H1 (cell line): ENCODE measurements around the gene C1orf174. TPM values are rescaled to one million over a fixed set of nuclear protein-coding genes. Genes with fewer than 3 reads are reported as not detected.

ENCODE experiments used
- CTCF ChIA-PET: fragments of 300-600 bp; sonication (Branson Sonifier 250); formaldehyde crosslinking; loops from one replicate; lab custom pipeline; 2021; ENCODE audit not compliant: partially characterized antibody; lab: Charles Lee
- POLR2A ChIA-PET: fragments of 300-600 bp; sonication (Branson Sonifier 250); formaldehyde crosslinking; loops from one replicate; lab custom pipeline; 2021; ENCODE audit warnings: inconsistent platforms; ENCODE audit not compliant: partially characterized antibody; lab: Charles Lee
- DNase-seq, 2 experiments: peaks; one replicate each; pipeline versions ENCODE4 v3.0.0 to v3.0.0-alpha.2; 2010 to 2022; ENCODE audit warnings: low spot score in 2 of 2, low read depth in 1 of 2, mixed read lengths in 1 of 2
- FAIRE-seq: peaks from 2 replicates; lab custom pipeline; 2011; peaks lifted over from hg19 to GRCh38; lab: Jason Lieb, UNC
- H2AFZ ChIP-seq: 2 replicates; pipeline ENCODE4 v1.8.1; 2012; ENCODE audit warnings: low read length, inconsistent platforms
- H2AK5ac ChIP-seq: 2 replicates; pipeline ENCODE4 v1.6.1; 2013; ENCODE audit warnings: low read depth, low read length
- H2BK120ac ChIP-seq: replicated peaks from 2 replicates; pipeline ENCODE3; 2013; ENCODE audit warnings: low read depth, low read length, inconsistent platforms
- H2BK12ac ChIP-seq: 2 replicates; pipeline ENCODE4 v1.6.1; 2013; ENCODE audit warnings: low read depth, low read length
- H2BK15ac ChIP-seq: 2 replicates; pipeline ENCODE4 v1.6.1; 2013; ENCODE audit warnings: low read length
- H2BK20ac ChIP-seq: 2 replicates; pipeline ENCODE4 v1.6.1; 2013; ENCODE audit warnings: low read length
- H2BK5ac ChIP-seq: 2 replicates; pipeline ENCODE4 v1.6.1; 2013; ENCODE audit warnings: low read depth, low read length
- H3K14ac ChIP-seq: 2 replicates; pipeline ENCODE4 v1.6.1; 2013; ENCODE audit warnings: inconsistent platforms; ENCODE audit not compliant: insufficient read length
- H3K18ac ChIP-seq: 2 replicates; pipeline ENCODE4 v1.6.1; 2013; ENCODE audit warnings: low read length; ENCODE audit errors: extremely low read depth
- H3K23ac ChIP-seq: 2 replicates; pipeline ENCODE4 v1.6.1; 2013; ENCODE audit warnings: inconsistent platforms; ENCODE audit not compliant: insufficient read length
- H3K23me2 ChIP-seq: 2 replicates; pipeline ENCODE4 v1.6.1; 2013; ENCODE audit warnings: low read depth, low read length
- H3K27ac ChIP-seq: 2 replicates; pipeline ENCODE4 v1.6.1; 2011; ENCODE audit warnings: low read depth, low read length, inconsistent platforms
- H3K27me3 ChIP-seq, 4 experiments: replicated peaks in 1 of 4; 1 replicate in 1 of 4; 2 replicates in 3 of 4; pipeline versions ENCODE4 v1.6.1 to v1.8.1; 2011 to 2013; ENCODE audit warnings: low read length in 3 of 4, mild to moderate bottlenecking in 3 of 4, inconsistent platforms in 2 of 4, mixed read lengths in 2 of 4, moderate library complexity in 1 of 4; ENCODE audit not compliant: control insufficient read depth in 3 of 4, insufficient read depth in 3 of 4; ENCODE audit errors: extremely low read depth in 1 of 4
- H3K36me3 ChIP-seq, 4 experiments: 2 replicates each; pipeline versions ENCODE4 v1.6.1 to v1.8.1; 2011 to 2013; ENCODE audit warnings: mild to moderate bottlenecking in 4 of 4, low read length in 3 of 4, moderate library complexity in 2 of 4, control low read depth in 1 of 4, inconsistent platforms in 1 of 4; ENCODE audit not compliant: insufficient read depth in 4 of 4, control insufficient read depth in 2 of 4
- H3K4ac ChIP-seq: replicated peaks from 2 replicates; pipeline ENCODE3; 2013; ENCODE audit warnings: low read length, low read depth, mixed read lengths, inconsistent platforms; ENCODE audit not compliant: insufficient read length
- H3K4me1 ChIP-seq, 4 experiments: replicated peaks in 1 of 4; 1 replicate in 1 of 4; 2 replicates in 3 of 4; pipeline versions ENCODE4 v1.6.1 to v1.8.1; 2011 to 2013; ENCODE audit warnings: low read length in 3 of 4, inconsistent platforms in 2 of 4, mixed read lengths in 1 of 4; ENCODE audit not compliant: insufficient read depth in 4 of 4, control insufficient read depth in 3 of 4
- H3K4me2 ChIP-seq, 2 experiments: 2 replicates each; pipeline versions ENCODE4 v1.6.1 to v1.8.1; 2011 to 2013; ENCODE audit warnings: low read depth in 2 of 2, low read length in 2 of 2, control low read depth in 1 of 2, inconsistent platforms in 1 of 2, mild to moderate bottlenecking in 1 of 2; ENCODE audit not compliant: insufficient read depth in 1 of 2
- H3K4me3 ChIP-seq, 4 experiments: fragments of 200-600, 300-600 bp in 1 of 4; sonication (generic), shearing (Covaris generic), sonication (Bioruptor Twin) in 1 of 4; 2 replicates each; pipeline versions ENCODE4 v1.5.1 to v1.8.1; 2011 to 2016; ENCODE audit warnings: low read length in 4 of 4, low read depth in 3 of 4, control low read depth in 2 of 4, inconsistent platforms in 2 of 4, mild to moderate bottlenecking in 2 of 4, mixed read lengths in 1 of 4, moderate library complexity in 1 of 4; ENCODE audit not compliant: insufficient read depth in 2 of 4; ENCODE audit errors: extremely low read depth in 1 of 4
- H3K56ac ChIP-seq: replicated peaks from 2 replicates; pipeline ENCODE3; 2013; ENCODE audit warnings: low read depth, mild to moderate bottlenecking, mixed read lengths, low read length, inconsistent platforms; ENCODE audit not compliant: insufficient read length
- H3K79me1 ChIP-seq: 2 replicates; pipeline ENCODE4 v1.6.1; 2013; ENCODE audit warnings: low read depth, low read length, control low read depth
- H3K79me2 ChIP-seq, 2 experiments: 2 replicates each; pipeline versions ENCODE4 v1.6.1 to v1.8.1; 2012 to 2013; ENCODE audit warnings: low read length in 2 of 2, mild to moderate bottlenecking in 2 of 2, inconsistent platforms in 1 of 2; ENCODE audit not compliant: insufficient read depth in 2 of 2, control insufficient read depth in 1 of 2
- H3K9ac ChIP-seq, 4 experiments: replicated peaks in 1 of 4; 1 replicate in 1 of 4; 2 replicates in 3 of 4; pipeline versions ENCODE4 v1.6.1 to v1.8.1; 2011 to 2013; ENCODE audit warnings: low read depth in 3 of 4, low read length in 3 of 4, control low read depth in 2 of 4, mild to moderate bottlenecking in 2 of 4, moderate library complexity in 2 of 4, inconsistent platforms in 1 of 4; ENCODE audit errors: extremely low read depth in 1 of 4
- H3K9me3 ChIP-seq, 2 experiments: 2 replicates each; pipeline versions ENCODE4 v1.6.1 to v1.8.1; 2012 to 2013; ENCODE audit warnings: mild to moderate bottlenecking in 2 of 2, moderate library complexity in 2 of 2, control low read depth in 1 of 2, inconsistent platforms in 1 of 2, low read depth in 1 of 2, low read length in 1 of 2, mixed read lengths in 1 of 2; ENCODE audit not compliant: insufficient read depth in 2 of 2
- H4K20me1 ChIP-seq, 2 experiments: replicated peaks in 1 of 2; 2 replicates each; pipeline versions ENCODE3 to v1.8.1; 2011 to 2013; ENCODE audit warnings: inconsistent platforms in 2 of 2, low read length in 2 of 2, mild to moderate bottlenecking in 1 of 2; ENCODE audit not compliant: insufficient read depth in 2 of 2, control insufficient read depth in 1 of 2
- H4K5ac ChIP-seq: 2 replicates; pipeline ENCODE4 v1.6.1; 2013; ENCODE audit warnings: low read length, low read depth, mixed read lengths, inconsistent platforms; ENCODE audit not compliant: insufficient read length
- H4K8ac ChIP-seq: 2 replicates; pipeline ENCODE4 v1.8.0; 2013; ENCODE audit warnings: mild to moderate bottlenecking, moderate library complexity, low read length, inconsistent platforms; ENCODE audit not compliant: insufficient read depth; ENCODE audit errors: extremely low read depth
- H4K91ac ChIP-seq: replicated peaks from 2 replicates; pipeline ENCODE3; 2013; ENCODE audit warnings: low read length, mixed read lengths, inconsistent platforms; ENCODE audit not compliant: insufficient read length
- SIRT6 ChIP-seq: IDR thresholded peaks from one replicate; pipeline ENCODE4 v1.7.1; 2012; ENCODE audit warnings: low read length, inconsistent platforms
- SP2 ChIP-seq: IDR thresholded peaks from 2 replicates; pipeline ENCODE4 v1.6.1; 2012; ENCODE audit warnings: mild to moderate bottlenecking, low read length, inconsistent platforms
- TAF1 ChIP-seq: IDR thresholded peaks from 2 replicates; pipeline ENCODE4 v1.6.1; 2011; ENCODE audit warnings: mild to moderate bottlenecking, low read depth, low read length
- YY1 ChIP-seq: IDR thresholded peaks from 2 replicates; pipeline ENCODE4 v1.6.1; 2011; ENCODE audit warnings: low read depth, mild to moderate bottlenecking, low read length
- WGBS, 2 experiments: shearing (Covaris generic) in 1 of 2; methylation state at CpG; one replicate each; pipeline versions ENCODE4 v1.1.6 to v1.1.7; 2013 to 2015; ENCODE audit warnings: low lambda C conversion rate in 2 of 2, mixed read lengths in 2 of 2, inconsistent platforms in 1 of 2, low coverage in 1 of 2, missing lambda C conversion rate in 1 of 2; ENCODE audit not compliant: insufficient replicate concordance in 2 of 2, insufficient coverage in 1 of 2, insufficient read length in 1 of 2; ENCODE audit errors: extremely low coverage in 1 of 2, missing lambda C conversion rate in 1 of 2; 5-methylcytosine and 5-hydroxymethylcytosine counted together
- polyA plus RNA-seq, 7 experiments: library from polyadenylated mRNA; depleted of rRNA in 3 of 7; stranded (reverse) in 5 of 7; unstranded in 2 of 7; fragments of >200 nt in 5 of 7; fragments of 200-250 nt in 2 of 7; gene quantifications; 1 replicate in 5 of 7; 2 replicates in 1 of 7; 4 replicates in 1 of 7; pipeline versions ENCODE4 v1.2.1 to v1.2.3, GENCODE V29; 2011 to 2013; ENCODE audit warnings: missing spikeins in 2 of 7, mixed read lengths in 2 of 7
- total RNA-seq: library from RNA; stranded (reverse); fragmentation: NEBNext Ultra II Directional; extraction: Animal tissue kit (Norgen Biotek cat#: 25700); gene quantifications from 2 replicates; pipeline ENCODE4 v1.2.1, GENCODE V29; 2021

Gene C1orf174
- total and polyA plus RNA-seq, 2 of the 8 experiments (the other 6 are each of a cell fraction or from before 2014, with no cell fraction given), result 28.4 to 32.4 TPM

- H3K56ac ChIP-seq, result no peak overlapping the region
- 86% methylated on average over 9 of the region's 9 CpGs; no CpG with 5 or more reads in 1 of the 2 experiments for WGBS, 2 experiments
Measured at GRCh38 chr1:3842912-3843311, 57.2 kb downstream of the C1orf174 start.

More at GRCh38 chr1:3842912-3843311, 57.2 kb downstream of the C1orf174 start:
- no peaks in the 10 kb centered on the region for H3K79me1 ChIP-seq
- H2AK5ac ChIP-seq, result no peak overlapping the region
- no peak overlapping the region for H3K9ac ChIP-seq
- ChIA-PET POLR2A (interaction anchor here (0.7 kb wide), 1 partner anchor 26 kb away, joined by 3 read pairs; no protein-coding TSS in a partner anchor), CTCF (no interaction called here)
- no peak overlapping the region for H3K4ac ChIP-seq
- H3K4me3 ChIP-seq, result no peak overlapping the region
- H4K91ac ChIP-seq, result no peak overlapping the region
- H3K23me2 ChIP-seq, result no peaks in the 10 kb centered on the region
- H3K79me2 ChIP-seq, result no peaks in the 10 kb centered on the region
- H4K5ac ChIP-seq, result no peak overlapping the region
- DNase-seq (no peak), FAIRE-seq (no peak)
- no peak overlapping the region for H2BK12ac ChIP-seq
- no peak overlapping the region for H3K27ac ChIP-seq
- no peak overlapping the region for H2BK5ac ChIP-seq
- TF ChIP-seq TAF1 (no peak), SIRT6 (no peak), YY1 (no peak), SP2 (no peak)
- H4K20me1 ChIP-seq, result no peaks in the 10 kb centered on the region
- no peak overlapping the region for H2AFZ ChIP-seq
- no peak overlapping the region for H2BK15ac ChIP-seq
- peaks cover 0 to 19% (median 3%) of the 10 kb centered on the region in 4 experiments; a peak in 3 of 8 replicates for H3K36me3 ChIP-seq
- H3K9me3 ChIP-seq, result no peaks in the 10 kb centered on the region
- H3K4me2 ChIP-seq, result no peak overlapping the region
- H2BK20ac ChIP-seq, result no peak overlapping the region
- no peak overlapping the region for H3K18ac ChIP-seq
- H3K14ac ChIP-seq, result no peak overlapping the region
- H3K27me3 ChIP-seq, result no peaks in the 10 kb centered on the region
- H3K23ac ChIP-seq, result no peak overlapping the region
- H3K4me1 ChIP-seq, result no peaks in the 10 kb centered on the region
- H2BK120ac ChIP-seq, result no peak overlapping the region
- H4K8ac ChIP-seq, result no peak overlapping the region
